GM20000 (cell line): ENCODE data around the gene FBXW10B.
"Not testable (repeated sequence)": the region's sequence is repeated elsewhere in the genome, so short reads cannot be mapped to it uniquely, and the experiment has no call there.

Source experiments
- DNase-seq: peaks from one replicate; pipeline ENCODE4 v3.0.0; 2012; ENCODE audit warnings: low spot score

The FBXW10B gene

GRCh38 chr17:15581462-15581861, 38.0 kb downstream of the FBXW10B start:
- not testable (repeated sequence) for DNase-seq

DNA sequence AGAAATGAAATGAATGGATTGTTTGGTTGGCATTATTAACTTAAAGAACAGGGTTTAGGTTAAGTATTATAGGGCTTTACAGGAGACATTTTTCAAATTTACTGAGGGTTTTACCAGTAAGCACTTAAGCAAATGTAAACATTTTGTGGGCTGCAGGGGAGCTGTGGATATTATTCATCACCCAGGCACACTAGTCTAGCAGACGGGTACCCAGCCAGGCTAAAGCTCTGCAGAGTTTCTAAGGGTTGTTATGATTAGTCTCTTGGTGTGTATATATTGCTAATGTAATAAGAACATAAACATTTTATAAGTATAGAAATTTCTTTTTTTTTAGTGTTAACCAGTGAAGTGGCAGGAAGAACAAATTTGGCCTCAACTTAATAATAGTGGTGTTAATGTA, 42.7 kb downstream of the FBXW10B start:
- DNase-seq: not testable (repeated sequence)

DNA sequence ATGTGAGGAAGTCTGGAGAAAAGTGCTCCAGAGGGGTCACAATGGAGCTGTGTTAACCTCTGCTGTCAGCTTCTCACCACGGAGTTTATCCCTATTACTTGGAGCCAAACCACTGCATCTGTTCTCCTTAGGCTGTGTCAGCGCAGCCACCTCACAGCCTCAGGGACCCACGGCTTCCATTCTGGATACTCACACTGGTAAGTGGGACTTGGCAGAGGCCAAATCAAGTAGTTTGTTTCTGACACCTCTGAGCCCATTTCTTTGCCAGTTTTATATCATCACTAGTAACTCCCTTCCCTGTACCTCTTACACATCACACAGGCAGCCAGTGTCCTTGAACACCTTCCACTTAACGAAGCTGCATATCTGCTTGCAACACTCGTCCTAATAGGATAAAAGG, 44.8 kb downstream of the FBXW10B start:
- DNase-seq: not testable (repeated sequence)

- not testable (repeated sequence) for DNase-seq
Measured at GRCh38 chr17:15573870-15574269, 45.6 kb downstream of the FBXW10B start.
